IMR-90 (cell line): Measurements from ENCODE around the gene ROR2.

Source experiments
- CTCF ChIP-seq: conservative IDR thresholded peaks from 2 replicates; pipeline ENCODE4 v1.5.1; 2012; ENCODE audit warnings: mild to moderate bottlenecking, low read depth, low read length, improper control_type of control experiment
- MAZ ChIP-seq: IDR thresholded peaks from 2 replicates; pipeline ENCODE4 v1.6.1; 2012; ENCODE audit warnings: low read depth, mild to moderate bottlenecking, low read length, improper control_type of control experiment, moderate library complexity, borderline replicate concordance
- MXI1 ChIP-seq: IDR thresholded peaks from 2 replicates; pipeline ENCODE4 v1.6.1; 2012; ENCODE audit warnings: low read depth, mild to moderate bottlenecking, low read length, moderate library complexity, borderline replicate concordance
- POLR2A ChIP-seq: IDR thresholded peaks from 2 replicates; pipeline ENCODE4 v1.6.1; 2012; ENCODE audit warnings: mild to moderate bottlenecking, low read depth, low read length
- RAD21 ChIP-seq: IDR thresholded peaks from 2 replicates; pipeline ENCODE4 v1.6.1; 2012; ENCODE audit warnings: low read length, improper control_type of control experiment
- RFX5 ChIP-seq: IDR thresholded peaks from 2 replicates; pipeline ENCODE4 v1.8.0; 2012; ENCODE audit warnings: low read depth, mild to moderate bottlenecking, low read length, moderate library complexity
- SMC3 ChIP-seq: fragments of 150-350 bp; IDR thresholded peaks from 2 replicates; pipeline ENCODE4 v1.6.1; 2016; ENCODE audit warnings: low read depth, mild to moderate bottlenecking, antibody characterized with exemption, low read length, moderate library complexity
- USF2 ChIP-seq: fragments of 150-350 bp; IDR thresholded peaks from 2 replicates; pipeline ENCODE4 v1.6.1; 2017; ENCODE audit warnings: mild to moderate bottlenecking, antibody characterized with exemption, low read length, low read depth

- TF ChIP-seq CTCF: no peak
- no peak for TF ChIP-seq USF2
- TF ChIP-seq RFX5: no peak
- no peak for TF ChIP-seq POLR2A
- TF ChIP-seq SMC3: no peak
- TF ChIP-seq MXI1: no peak
- no peak for TF ChIP-seq RAD21
- no peak for TF ChIP-seq MAZ
Measured at GRCh38 chr9:91820126-91820750, 129.8 kb downstream of the ROR2 start.
